KBM-7 (cell line): ENCODE data around the gene CPLX1.

ENCODE experiments used
- DNase-seq: peaks from one replicate; pipeline ENCODE4 v3.0.0-alpha.2; 2015
- in situ Hi-C: fragments of 300-500 bp; cut with MboI; formaldehyde crosslinking; loops from 2 replicates; pipeline ENCODE4 v1.14.3; 2020; ENCODE audit warnings: low sequenced_read_pairs, low pct_unique_long_range_greater_than_20kb, mixed read lengths

CPLX1 gene

GRCh38 chr4:825971-826330, at the start of gene CPLX1:
Gene CPLX1, minus strand, starts transcription at chr4:826129. Its CDS starts 1,607 bp downstream, at chr4:824522.
- in situ Hi-C loops = no loop called here
- DNase-seq = no peak

GRCh38 chr4:874971-875817, 49.3 kb upstream of the CPLX1 start:
- DNase-seq = no peak
- in situ Hi-C loops = no loop called here

GRCh38 chr4:874056-874455, 48.1 kb upstream of the CPLX1 start:
- in situ Hi-C loops = no loop called here
- no peak for DNase-seq

- in situ Hi-C loops = no loop called here
- no peak for DNase-seq
Observed at GRCh38 chr4:872241-872981, 46.5 kb upstream of the CPLX1 start.

- in situ Hi-C loops = no loop called here
- DNase-seq = no peak
Observed at GRCh38 chr4:871484-871883, 45.6 kb upstream of the CPLX1 start.

- in situ Hi-C loops = no loop called here
- DNase-seq = no peak
Observed at GRCh38 chr4:870951-871350, 45.0 kb upstream of the CPLX1 start.

GRCh38 chr4:869776-870175, 43.8 kb upstream of the CPLX1 start:
- DNase-seq = no peak
- in situ Hi-C loops = no loop called here

GRCh38 chr4:868421-868820, 42.5 kb upstream of the CPLX1 start:
- no peak for DNase-seq

GRCh38 chr4:867526-868250, 41.8 kb upstream of the CPLX1 start:
- in situ Hi-C loops = no loop called here
- no peak for DNase-seq

More at GRCh38 chr4:868421-868820, 42.5 kb upstream of the CPLX1 start:
- in situ Hi-C loops = no loop called here

GRCh38 chr4:866761-867390, 40.9 kb upstream of the CPLX1 start:
- in situ Hi-C loops = no loop called here
- DNase-seq = no peak

- in situ Hi-C loops = no loop called here
- DNase-seq = no peak
Observed at GRCh38 chr4:866068-866760, 40.3 kb upstream of the CPLX1 start.

GRCh38 chr4:865572-865971, 39.6 kb upstream of the CPLX1 start:
- DNase-seq = no peak
- in situ Hi-C loops = no loop called here

GRCh38 chr4:865121-865465, 39.2 kb upstream of the CPLX1 start:
- in situ Hi-C loops = no loop called here
- no peak for DNase-seq

GRCh38 chr4:864456-865120, 38.7 kb upstream of the CPLX1 start:
- DNase-seq = no peak
- in situ Hi-C loops = no loop called here

- no peak for DNase-seq
- in situ Hi-C loops = no loop called here
Observed at GRCh38 chr4:860561-860960, 34.6 kb upstream of the CPLX1 start.

- no peak for DNase-seq
Observed at GRCh38 chr4:859496-859895, 33.6 kb upstream of the CPLX1 start.

GRCh38 chr4:858831-859451, 33.0 kb upstream of the CPLX1 start:
- in situ Hi-C loops = no loop called here

More at GRCh38 chr4:859496-859895, 33.6 kb upstream of the CPLX1 start:
- in situ Hi-C loops = no loop called here

GRCh38 chr4:858041-858481, 32.1 kb upstream of the CPLX1 start:
- DNase-seq = no peak
- in situ Hi-C loops = no loop called here

More at GRCh38 chr4:858831-859451, 33.0 kb upstream of the CPLX1 start:
- no peak for DNase-seq
